Stimulated activated CD8-positive, alpha-beta memory T cell treated with anti-CD3 and anti-CD28 coated beads, Interleukin-15, amount 100 ng/mL, for 48 hours (primary cell): ENCODE measurements around the gene H19.

Experiments
- DNase-seq, 2 donors: peaks; one replicate each; pipeline ENCODE4 v3.0.0-alpha.2; 2020; ENCODE audit warnings: low read depth in 2 of 2

H19 gene

DNA sequence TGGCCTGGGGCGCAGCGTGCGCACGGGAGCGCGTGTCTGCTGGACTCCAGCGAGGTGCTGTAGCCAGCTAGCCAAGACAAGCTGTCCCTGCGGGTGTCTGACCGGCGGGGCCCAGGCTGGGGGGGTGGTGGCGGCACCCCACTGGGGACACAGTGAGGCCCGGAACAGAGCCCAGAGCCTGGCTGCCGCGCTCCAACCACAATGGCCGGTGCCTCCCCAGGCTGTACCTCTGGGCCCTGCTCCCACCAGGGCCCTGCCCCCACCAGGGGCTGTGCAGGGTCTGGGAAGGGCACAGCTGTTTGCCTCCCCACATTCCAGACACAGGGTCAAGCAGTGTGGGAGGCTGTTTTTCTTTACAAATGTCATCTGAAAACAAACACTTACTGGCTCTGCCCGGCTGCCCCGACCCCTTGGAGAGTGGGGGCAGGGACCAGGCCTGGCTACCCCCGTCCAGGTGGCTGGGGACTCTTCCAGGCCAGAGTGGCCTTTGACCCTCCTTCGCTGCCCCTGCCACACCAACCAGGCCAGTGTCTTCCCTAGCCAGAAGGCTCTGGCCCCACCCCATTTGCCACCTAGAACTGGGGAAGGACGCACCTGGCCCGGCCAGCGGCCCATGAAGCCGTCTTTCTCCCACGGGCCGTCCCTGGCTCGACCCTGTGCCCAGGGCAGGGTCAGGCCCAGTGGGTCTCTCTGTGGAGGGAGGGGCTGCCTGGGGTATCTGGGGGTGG is 14.6 kb downstream of the H19 start:
- DNase-seq: no peak

- no peak for DNase-seq
Measured at GRCh38 chr11:1979607-1980006, 18.0 kb downstream of the H19 start.

DNA sequence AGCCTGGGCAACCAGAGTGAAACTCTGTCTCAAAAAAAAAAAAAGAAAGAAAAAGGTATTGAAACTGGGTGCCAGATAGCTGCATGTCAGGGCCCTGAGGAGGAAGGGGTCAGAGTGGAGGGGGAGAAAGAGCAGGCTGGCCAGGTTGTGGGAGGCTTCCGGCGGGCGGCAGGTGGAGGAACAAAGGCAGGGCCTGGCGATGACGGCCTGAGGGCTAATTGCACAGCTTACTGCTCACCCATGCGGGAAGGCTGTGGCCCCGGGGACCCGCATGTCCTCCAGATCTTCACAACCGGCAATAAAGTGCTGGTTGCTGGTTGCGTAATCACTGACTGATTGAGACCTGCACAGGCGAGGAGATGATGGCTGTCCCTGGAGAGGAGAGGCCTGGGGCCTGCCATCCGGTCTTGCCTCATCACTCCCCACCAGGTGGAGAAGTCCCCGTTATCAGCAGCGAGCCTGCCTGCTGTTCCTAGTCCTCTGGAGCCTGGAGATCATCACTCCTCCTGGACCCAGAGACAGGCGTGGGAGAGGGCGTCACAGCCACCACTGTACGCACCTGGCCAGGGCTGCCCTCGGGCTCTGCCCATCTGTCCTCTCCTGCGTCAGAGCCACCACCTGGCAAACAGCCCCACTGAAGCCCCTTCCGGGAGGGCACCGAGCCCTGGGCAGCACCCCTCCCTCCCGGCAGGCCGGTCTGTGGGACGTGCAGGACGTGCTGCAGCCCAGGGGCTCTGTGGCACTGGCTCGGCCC is 18.7 kb downstream of the H19 start:
- DNase-seq: no peak

DNA sequence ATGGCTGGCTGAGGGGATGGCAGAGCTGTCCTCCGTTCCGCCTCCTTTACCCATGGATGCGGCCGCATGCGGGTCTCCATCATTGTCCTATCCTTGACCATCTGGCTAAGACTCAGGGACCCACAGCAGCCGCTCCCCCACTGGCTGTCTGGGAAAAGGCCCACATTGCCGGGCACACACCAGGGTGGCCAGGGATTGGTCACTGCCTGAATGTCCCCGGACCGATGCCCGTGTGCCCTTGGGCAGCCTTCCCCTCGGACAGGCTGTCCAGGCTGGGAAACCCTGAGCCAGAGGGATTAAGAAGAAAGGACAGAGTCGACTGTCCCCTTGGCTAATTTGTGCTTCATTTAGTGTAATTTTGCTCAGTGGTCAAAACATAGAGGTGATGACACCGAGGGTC is 22.5 kb downstream of the H19 start:
- DNase-seq: no peak

GRCh38 chr11:1970956-1971355 is 26.7 kb downstream of the H19 start:
- DNase-seq: no peak

DNA sequence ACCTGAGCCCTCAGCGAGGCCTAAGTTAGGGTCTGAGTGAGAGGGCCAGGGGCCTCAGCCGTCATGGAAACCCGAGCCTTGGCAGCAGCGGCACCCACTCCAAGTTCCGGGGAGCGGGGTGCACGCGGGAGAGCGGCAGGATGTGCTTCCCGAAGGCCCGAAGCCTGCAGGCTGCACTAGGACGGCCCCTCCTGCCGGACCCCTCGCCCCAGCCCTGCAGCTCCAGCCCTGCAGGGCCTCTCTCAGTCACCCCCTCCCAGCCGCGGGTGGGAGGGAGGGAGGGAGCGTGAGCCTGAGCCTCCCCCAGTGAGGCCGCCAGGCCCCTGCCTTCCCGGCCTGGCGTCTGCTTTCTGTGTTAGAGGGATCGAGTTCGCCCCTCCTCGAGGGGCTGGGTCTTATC is 27.9 kb downstream of the H19 start:
- DNase-seq: no peak

DNA sequence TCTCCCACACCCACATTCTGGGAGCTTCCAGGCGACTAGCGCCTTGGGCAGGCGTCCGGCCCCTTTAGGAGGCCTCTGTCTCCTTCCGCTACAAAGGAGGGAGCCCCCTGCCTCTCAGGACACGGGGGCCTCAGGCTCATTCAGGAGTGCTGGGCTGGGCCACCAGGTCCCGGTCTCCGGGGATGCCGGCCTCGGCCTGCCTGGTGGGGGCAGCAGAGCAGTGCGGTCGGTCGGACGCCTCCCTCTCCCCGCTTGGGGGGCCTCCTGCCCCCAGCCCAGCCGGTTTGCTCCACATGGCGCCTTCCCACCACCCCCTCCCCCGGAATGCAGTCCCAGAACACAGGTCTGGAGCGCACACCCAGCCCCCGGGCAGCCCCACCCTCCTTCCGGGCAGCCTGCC is 28.6 kb downstream of the H19 start:
- no peak for DNase-seq

DNA sequence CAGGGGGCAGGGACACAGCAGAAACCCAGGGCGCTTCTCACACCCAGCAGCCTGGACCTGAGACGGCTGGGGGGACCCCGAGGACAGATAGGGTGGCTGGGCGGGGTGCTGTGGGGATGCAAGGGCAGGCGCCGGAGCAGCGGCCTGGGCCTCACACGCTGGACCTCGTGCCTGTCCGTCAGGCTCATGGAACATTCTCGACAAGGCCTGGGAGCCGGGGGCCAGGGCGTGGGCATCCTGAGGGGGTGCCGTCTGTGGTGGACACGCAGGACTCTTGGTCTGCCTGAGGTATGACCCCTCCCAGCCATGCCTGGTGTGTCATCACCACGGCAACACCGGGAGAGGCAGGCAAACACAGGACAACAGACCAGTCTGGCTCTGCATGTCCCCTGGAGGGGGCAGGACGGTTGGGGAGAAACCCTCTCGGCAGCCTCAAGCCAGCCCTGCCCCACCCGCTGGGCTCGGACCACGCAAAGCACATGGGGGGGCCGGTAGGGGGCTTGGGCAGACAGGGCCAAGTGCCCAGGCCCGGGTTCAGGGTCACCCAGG is 29.1 kb downstream of the H19 start:
- no peak for DNase-seq

- DNase-seq: no peak
Measured at GRCh38 chr11:1967641-1968225, 29.9 kb downstream of the H19 start.

DNA sequence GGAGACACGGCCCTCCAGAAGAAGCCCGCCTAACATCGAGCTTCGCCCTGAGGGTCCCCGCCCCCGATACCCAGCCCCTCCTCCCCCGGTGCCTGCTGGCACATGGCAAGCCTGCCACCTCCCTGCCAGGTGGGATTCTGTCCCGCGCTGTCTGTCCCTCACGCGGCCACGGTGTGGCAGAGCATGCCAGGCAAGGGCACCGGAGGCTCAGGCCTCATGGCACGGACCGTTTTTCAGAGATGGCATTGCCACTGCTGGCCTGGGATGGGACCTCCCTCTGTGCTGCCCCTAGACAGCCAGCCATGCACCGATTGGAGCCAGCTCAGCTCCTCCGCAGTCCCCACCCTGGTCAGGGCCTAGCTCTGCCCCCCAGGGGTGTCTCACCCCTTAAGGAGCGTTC is 31.1 kb downstream of the H19 start:
- no peak for DNase-seq

DNA sequence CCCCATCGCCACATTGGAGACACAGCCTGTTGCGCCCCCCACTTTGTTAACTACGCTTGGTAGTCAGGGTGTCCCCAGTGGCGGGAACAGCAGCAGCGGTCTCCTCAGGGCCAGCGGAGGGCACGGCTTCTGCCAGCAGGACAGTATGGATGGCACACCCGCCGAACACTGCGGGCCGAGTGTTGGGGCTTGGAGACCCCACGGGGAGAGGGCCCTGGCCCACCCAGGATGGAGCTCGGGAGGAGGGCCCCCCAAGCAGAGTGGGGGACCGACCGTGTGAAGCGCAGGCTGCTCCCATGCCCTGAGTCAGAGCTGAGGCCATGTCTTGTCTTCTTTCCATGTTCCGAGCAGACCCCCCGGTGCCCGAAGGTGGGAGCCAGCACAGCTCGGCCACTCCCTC is 32.7 kb downstream of the H19 start:
- no peak for DNase-seq

GRCh38 chr11:1964348-1964747 is 33.3 kb downstream of the H19 start:
- no peak for DNase-seq

GRCh38 chr11:1963864-1964263 is 33.8 kb downstream of the H19 start:
- DNase-seq: no peak

GRCh38 chr11:1959786-1960185 is 37.9 kb downstream of the H19 start:
- no peak for DNase-seq

DNA sequence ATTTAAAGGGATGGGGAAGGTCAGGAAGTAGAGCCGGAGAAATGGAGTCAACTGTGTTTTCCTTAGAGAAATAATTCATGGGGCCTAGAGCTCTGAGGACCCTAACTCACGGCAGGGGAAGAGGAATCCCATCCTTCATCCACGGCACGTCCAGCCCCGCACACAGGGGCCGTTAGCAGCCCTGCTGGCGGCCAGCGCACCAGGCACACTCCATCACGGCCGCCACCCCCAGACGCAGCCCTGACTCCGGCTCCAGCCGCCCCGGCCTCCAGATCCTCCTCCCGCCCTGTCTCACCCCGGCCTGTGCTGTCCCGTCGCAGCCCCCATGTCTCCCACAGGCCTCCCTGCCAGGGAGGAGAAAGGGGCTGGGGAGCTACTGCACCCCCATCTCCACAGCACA is 39.3 kb downstream of the H19 start:
- DNase-seq: no peak

- no peak for DNase-seq
Measured at GRCh38 chr11:1953489-1954266, 44.0 kb downstream of the H19 start.

GRCh38 chr11:1952806-1953482 is 44.7 kb downstream of the H19 start:
- DNase-seq: no peak

DNA sequence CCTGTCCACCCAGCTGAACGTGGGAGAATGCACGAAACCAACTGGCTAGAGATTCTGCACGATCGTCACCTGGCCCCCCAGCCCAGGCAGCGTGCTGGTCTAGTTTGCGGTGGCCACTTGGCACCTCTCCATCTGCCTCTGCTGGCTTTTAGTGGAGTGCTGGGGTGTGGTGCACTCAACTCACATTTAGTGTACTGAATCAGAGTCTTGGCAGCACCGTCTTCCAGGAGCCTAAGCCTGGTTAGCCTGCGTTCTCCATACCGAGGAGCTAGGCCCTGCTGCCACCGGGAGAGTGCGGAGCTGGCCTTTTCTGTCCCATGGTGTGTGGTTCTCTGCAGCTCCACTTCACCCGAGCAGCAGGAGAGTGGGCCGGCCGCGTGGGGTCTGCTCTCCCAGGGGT is 47.7 kb downstream of the H19 start:
- DNase-seq: no peak

- DNase-seq: no peak
Measured at GRCh38 chr11:1949302-1949701, 48.3 kb downstream of the H19 start.

DNA sequence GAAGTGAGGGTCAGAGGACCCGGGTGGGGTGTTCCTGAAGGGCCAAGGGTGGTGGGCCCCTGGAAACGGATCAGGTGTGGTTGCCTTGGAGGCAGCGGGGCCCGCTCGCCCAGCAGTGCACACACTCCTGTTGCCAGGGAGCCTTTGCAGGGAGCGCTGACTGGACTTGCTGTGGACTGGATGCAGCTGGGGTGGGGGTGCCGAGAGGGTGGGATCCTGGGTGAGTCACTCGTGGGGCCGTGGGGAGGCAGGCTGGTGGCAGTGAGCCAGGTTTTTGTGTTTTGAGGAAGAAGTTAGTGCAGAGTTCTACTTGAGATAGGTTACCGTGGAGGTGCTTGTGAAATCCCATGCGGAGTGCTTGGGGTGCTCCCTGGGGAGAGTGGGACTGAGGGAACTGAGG is 49.3 kb downstream of the H19 start:
- no peak for DNase-seq

DNA sequence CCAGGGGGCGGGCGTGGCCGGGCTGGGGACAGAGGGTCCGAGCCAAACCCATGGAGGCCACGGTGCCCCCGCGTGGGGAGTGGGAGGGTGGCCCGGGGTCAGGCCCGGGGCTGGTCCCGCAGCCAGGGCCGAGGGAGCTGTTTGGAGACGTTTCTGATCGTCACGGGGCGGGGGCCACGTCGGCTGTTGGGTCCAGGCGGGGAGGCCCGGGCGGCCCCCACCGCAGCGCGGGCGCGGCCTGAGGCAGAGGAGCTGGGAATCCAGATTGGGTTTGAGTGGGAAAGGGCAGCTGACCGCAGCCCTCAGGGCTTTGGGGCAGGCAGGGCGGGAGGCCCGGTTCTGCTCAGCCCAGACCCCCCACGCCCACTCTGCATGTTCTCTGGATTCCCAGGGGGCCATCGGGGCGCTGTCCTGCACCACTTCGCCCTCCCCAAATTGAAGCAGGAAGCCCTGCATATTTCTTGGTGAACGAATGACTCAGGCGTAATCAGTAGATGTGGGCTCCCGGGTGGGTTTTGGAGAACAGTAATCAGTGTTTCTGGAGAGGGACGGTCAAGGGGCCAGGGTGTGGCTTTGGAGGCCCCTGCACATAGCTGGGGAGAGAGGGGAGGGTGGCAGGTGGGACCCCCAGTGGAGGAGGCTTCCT is 49.9 kb downstream of the H19 start:
- DNase-seq: no peak
